Mammary epithelial cell (primary cell): ENCODE measurements around the gene MFRP.

Source experiments
- EZH2 ChIP-seq: IDR thresholded peaks from 2 replicates; pipeline ENCODE4 v1.6.1; 2012; ENCODE audit warnings: low read length, inconsistent platforms, borderline replicate concordance
- TF ChIP-seq, protein P1 (sequence below), 2 donors: IDR thresholded peaks in 1 of 2; conservative IDR thresholded peaks in 1 of 2; 2 replicates each; pipeline ENCODE4 v1.5.1; 2011 to 2012; ENCODE audit warnings: inconsistent platforms in 2 of 2, low read length in 2 of 2, mild to moderate bottlenecking in 2 of 2, control low read depth in 1 of 2, low read depth in 1 of 2; ENCODE audit not compliant: insufficient read depth in 1 of 2; ENCODE audit errors: extremely low read depth in 1 of 2

DNA sequence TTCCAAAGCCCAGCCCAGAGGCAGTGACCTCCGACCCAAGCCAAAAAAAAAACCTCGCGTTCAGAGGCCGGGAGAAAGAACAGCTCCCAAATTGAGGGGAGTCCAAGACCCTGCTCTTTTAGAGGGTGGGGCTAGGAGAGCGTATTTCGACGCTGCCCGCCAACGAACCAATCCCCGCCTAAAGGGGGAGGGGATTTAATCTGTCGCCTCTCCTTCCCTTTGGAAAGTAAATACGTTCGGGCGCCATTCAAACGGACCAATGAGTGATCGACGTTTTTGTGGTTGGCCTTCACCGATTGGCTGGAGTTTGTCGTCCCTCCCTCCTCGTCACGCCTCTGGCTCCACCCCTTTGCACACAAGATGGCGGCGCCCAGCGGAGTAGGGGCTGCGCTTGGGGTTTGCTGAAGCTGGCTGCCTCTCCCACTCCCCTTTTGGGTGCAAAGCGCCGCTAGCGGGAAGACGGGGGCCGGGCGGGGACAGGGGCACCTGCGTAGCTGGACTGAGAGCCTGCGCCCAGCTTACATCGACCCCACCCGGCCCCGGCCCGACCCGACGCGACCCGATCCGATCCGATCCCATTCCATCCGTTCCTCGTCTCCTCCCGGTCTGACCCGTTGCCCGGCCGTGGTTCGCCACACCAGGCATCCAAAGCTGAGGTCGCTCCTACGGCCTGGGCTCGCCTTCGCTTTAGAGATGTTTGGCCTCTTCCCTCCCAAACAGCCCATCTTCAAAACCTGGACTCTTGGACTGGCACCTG lies 12.2 kb downstream of the MFRP start, which contains the start of gene RNF26:
- TF ChIP-seq, protein P1, sequence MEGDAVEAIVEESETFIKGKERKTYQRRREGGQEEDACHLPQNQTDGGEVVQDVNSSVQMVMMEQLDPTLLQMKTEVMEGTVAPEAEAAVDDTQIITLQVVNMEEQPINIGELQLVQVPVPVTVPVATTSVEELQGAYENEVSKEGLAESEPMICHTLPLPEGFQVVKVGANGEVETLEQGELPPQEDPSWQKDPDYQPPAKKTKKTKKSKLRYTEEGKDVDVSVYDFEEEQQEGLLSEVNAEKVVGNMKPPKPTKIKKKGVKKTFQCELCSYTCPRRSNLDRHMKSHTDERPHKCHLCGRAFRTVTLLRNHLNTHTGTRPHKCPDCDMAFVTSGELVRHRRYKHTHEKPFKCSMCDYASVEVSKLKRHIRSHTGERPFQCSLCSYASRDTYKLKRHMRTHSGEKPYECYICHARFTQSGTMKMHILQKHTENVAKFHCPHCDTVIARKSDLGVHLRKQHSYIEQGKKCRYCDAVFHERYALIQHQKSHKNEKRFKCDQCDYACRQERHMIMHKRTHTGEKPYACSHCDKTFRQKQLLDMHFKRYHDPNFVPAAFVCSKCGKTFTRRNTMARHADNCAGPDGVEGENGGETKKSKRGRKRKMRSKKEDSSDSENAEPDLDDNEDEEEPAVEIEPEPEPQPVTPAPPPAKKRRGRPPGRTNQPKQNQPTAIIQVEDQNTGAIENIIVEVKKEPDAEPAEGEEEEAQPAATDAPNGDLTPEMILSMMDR (conservative IDR thresholded peaks at IDR 0.05 in 1 of 2, IDR thresholded peaks at IDR 0.05 in 1 of 2; ENCODE audit: extremely low read depth in 1 of 2, insufficient read depth in 1 of 2, low read depth in 1 of 2, low read length in 2 of 2), result no peak
- TF ChIP-seq EZH2, result no peak
